ENCODE data around the gene ZFP62.
A peak's percentile ranks its signal among the peaks of the same experiment; 100 is the strongest.

ZFP62 gene

DNA sequence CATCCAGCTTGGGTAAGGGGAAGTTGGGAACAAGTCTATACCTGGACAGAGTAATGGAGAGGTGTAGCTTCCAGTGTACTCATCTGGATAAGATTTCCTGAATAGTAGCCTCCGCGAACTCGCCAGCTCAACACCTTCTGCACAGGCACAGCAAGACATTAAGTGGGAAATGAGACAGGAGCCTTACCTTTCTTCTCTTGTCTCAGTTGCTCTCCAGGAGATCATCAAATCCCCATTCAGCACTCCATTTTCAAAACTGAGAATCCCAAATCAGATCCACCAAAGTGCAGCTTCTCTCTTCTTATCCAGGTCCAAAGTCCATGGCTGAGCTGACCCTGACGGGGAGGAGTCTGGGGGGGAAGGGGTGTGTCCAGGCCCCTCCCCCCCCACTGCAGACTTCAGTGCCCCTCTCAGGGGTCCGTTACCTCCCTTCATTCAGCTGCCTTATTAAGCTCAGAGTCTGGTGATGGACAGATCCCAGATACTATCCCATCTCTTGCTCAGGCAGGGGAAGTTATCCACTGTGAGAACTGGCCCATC, 52.5 kb downstream of the ZFP62 start:
- DNase-seq, result no peak

DNA sequence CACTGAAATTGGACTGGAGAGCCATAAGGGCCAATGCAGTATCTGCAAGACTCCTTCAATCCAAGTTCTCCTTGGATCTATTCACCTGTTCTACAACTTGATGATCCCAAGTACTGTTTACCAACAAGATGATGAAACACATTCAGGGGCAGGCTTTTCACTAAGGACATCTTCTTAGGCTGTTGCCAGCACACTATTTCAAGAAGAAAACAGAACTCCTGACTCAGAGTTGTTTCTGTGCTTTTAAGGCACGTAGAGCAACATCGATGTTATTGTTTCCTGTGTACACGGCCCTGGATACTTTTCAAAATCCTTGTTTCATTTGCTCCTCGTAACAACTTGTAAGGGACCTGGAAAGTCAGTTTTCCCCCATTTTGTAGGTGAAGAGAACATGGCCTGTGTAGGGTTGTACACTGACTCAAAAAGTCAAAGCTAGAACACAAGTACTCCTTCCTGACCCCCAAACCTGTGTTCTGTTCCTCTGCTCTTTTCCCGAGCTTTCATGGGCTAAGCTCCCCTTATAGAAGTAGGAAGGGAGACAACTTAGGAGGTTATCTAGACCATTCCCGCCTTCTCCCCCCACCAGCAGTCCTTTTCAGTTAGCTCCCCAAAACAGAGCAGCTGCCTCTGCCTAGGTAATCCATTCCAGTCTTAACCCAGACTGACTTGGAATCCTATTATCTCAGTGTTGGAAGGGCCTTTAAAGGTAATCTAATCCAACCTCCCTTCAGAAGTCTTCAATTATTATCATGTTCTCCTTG, 53.2 kb downstream of the ZFP62 start:
- DNase-seq, result no peak

DNA sequence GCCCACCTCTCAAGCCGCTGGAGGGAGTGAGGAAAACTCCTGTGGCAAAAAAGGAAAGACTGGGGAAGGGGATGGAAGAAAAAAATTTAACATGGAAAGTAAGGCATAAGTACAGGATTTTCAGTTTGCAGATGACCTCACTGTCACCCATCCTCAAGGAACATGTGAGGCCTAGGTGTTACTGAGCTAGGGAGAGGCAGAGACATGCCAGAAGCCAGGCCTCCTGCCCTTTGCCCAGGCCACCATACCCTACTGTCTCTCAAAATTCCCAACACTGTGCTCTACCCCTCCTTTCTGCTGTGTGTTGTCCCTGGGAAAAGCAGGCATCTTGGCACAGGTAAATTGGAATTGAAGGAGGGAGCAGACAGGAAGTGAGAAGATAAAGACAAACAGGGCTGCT, 54.0 kb downstream of the ZFP62 start:
- no peak for DNase-seq

DNA sequence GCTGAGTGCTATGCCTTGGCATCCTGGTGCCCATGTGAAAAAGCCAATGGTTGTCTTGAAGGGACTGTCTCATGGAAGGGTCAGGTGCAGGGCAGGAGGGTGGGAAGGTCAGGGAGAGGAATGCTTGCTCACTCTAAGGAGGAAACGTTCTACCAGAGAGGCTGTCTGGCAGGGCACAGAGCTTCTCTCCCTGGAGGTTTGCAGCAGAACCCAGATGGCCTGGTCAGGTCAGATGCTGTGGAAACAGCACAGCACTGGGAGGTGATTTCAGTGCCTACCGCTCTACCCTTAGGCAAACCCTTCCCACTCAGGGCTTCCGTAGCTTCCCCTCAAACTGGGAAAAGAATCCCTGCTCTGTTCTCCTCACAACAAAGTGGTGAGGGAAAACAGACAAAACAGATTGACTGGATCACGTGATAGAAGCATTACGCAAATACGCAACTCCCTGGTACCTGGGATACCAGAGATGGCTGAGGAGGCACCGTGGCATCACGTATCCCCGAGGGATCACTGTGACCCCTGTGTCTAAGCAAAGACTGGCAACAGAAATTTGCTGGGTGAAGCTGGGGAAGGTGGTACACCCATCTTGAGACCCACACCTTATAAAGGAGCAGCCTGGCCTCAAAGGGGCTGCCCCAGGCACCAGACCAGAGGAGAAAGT, 54.6 kb downstream of the ZFP62 start:
- peak; percentile 89 for DNase-seq

DNA sequence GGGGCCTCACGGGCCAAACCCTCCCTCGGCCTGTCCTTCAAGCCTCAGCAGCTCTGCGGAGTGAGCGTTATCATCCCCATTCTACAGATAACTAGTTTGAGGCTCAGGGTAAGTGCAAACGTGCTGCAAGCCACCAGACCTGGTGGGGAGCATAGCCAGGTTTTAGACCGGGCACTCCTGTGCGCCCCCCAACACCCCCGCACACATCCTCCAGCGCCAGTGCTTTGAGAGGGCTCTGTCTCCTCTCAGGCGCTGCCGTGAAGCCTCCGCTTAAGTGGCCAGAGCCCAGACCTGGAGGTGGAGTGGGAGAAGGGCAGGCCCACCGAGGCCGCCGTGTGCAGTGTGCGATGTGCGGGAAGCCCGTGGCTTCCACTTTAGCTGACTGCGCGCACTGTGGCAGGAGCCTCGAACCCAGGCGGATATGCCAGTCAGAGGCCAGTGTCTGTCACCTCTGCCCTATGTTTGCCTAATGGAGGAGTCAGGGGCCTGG, 56.9 kb downstream of the ZFP62 start:
- DNase-seq, result peak; percentile 21

DNA sequence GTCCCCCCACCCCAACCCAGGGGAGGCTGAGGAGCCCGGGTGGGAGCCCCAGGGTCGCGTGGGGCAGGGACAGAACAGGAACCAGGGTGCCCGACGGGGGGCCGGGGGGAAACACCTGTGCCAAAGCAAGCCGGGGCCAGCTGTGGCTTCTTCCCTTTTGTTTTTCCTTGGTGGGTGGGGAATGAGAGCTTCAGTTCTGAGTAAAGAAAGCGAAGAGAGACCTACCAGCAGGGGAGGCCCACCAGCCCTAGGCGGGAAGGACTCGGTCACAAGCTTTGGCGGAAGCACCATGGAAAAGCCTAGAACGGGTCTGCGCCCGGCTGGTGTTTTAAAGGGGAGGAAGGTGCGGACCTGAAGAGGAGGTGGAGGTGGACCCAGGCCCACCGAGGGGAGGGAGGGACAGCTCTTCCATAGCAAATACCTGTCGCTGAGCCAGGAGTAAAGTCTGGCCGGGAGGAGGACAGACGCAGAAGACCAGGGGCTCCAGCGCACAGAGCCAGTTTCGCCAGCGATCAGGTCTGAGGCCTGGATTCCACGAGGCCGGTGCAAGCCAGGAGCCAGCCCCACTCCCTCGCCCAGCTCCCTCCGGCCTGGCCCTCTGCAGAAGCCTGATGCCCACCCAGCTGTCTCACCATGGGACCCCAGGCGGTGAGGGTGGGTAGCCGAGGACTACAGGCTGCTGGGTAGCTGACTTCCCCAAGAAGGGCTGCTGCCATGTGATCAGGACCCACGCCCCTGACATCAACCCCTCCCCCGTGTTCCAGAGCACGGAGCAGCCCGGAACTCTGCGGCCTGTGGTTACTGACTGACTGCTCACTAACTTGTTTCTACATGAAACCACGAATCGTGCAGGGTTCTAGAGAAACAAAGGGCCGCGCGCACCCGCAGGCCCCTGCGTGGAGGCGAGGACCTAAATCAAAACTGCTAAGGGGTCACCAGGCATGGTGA, 57.6 kb downstream of the ZFP62 start:
- peak; percentile 90 for DNase-seq

DNA sequence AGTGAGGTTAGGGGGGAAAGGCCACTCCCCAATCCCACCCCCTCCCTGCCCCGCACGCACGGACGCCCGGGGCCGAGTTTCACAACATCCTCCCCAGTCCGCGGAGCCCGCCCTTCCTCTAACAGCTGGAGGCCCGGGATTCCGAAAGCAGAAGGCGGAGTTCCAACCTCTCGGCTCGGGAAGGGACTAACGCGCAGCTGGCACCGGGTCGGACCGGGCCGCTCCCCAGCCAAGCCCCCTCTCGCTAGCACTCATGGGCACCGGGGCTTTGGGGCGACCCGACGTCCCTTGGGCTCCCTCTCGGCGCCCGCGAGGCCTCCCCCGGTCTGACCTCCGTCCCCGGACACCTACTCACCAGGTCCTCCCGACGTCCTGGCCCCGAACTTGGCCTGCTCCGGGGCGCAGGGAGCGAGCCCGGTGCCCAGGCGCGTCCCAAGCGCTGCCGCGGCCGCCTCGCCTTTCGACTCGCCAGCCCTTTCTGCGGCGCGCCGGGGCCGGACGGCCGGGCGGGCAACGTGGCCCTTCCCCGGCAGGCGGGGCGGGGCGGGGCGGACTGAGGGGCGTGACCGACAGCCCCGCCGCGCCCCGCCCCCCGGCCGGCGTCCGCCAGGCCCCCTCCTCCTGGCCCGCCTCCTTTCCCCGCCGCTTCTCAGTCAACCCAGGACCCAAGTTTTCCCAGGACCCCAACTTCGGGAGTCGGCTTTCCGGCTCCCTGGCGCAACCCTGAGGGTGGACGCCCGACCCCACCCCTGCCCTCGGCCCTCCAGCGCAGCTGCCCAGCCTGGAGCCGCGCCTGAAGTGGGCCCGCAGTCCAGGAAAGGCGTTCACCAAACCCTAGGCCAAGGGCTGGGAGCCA, 58.5 kb downstream of the ZFP62 start, which contains the start of gene MGAT1:
Gene MGAT1 (minus strand): TSS at position 482 of the 856 bp plus-strand sequence. CDS start 9,835 bp downstream, outside the sequence.
- DNase-seq, result peak; percentile 87

DNA sequence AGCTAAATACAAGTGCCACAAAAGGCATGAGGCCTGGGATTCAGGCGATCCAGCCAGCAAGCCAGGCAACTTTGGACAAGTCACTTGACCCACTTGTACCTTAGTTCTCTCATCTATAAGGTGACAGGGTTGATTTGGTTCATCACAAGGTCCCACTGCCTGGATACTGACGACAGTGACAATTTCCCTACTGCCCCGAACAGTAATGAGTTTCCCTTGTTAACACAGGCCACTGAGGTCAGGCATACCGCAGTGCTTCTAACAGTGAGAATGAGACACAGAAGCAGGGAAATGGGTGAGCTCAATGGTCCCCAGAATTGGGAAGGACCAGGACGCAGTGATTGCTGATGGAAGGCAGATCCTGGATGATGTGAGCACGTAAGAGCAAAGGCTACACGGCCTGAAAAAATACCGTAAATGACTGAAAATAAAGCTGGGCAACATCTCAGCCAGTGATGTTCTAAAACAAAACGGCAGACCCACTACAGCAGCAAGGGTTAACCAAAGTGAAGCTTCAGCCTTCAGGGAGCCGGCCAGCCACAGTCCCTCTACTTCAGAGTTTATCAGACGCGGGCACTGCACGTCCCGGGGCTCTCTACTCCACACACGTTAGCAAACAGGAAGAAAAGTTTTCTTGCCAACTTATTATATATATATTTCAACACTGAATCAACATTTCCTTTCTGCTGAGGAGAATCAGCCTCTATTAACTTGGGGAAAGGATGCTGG, 59.3 kb downstream of the ZFP62 start:
- DNase-seq, result no peak

DNA sequence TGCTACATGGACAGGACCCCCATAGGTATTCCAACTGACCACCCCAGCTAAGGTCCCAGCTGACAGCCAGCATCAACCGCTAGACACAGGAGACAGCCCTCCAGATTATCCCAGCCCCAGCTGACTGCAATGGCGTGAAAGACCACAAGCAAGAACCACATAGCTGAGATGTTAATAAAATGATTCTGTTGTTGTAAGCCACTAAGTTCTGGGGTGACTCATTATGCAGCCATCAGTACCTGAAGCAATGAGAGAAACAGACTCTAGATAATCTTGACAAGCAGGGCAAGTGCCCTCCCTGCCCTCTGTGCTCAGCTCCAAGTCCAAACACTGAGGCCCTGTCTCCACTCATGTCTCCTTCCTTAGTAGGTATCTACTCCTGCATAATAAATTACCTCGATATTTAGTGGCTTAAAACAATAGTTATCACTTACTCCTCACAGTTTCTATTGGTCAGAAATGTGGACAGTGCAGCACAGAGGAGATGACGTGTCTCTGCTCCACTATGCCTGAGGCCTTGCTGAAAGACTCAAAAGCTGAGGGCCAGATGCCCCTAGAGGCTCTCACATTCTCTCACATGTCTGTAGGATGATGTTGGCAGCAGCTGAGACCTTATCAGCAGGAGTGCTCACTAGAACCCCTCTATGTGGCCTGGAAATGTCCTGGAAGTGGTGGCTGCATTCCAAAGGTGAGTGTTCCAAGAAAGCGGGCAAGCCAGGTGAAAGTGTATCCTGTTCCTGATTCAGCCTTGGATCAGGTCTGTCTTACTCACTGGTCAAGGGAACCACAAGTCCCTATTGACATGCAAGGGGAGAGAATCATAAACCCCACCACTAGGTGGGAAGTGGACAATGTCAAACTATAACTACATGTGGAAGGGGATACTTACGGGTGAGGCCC, 60.9 kb downstream of the ZFP62 start:
- no peak for DNase-seq

DNA sequence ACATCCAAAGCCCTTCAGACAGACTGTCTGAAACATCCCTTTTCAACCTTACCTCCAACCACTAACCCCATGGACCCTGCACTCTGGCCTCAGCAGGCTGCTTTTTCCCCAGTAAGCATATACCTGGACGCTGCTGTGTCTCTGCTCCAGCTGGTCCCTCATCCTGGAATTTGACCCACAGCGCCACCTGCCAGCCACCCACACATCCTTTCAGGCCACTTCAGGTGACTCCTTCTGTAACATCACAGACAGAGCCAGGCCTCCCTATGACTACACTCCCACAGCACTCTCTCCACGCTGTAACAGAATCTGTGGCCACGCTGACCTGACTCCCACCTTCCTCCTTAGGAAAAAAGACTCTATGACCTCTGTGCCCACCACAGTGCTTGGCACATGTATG, 61.9 kb downstream of the ZFP62 start:
- peak; percentile 24 for DNase-seq

DNA sequence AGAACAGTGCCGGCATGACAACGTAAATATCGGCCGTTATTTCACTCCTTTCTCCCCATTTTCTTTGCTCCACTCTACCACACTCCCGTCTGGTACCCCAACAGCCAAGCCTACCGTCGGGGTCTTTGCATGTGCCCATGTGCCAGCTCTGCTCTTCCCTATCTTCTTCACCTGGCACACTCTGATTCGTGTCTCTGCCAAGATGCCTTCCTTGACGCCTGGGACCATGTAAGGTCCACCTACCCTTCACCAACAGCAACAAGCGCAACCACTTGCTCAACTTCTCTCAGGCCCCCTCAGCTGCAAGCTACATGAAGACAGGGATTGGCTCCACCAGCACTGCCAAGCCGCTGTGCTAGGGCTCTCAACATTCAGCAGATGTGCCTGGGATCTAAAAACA, 62.9 kb downstream of the ZFP62 start:
- DNase-seq, result no peak
